Brain pericyte (primary cell): ENCODE results near the gene RASGRF1.

Experiments
- DNase-seq: peaks from one replicate; pipeline ENCODE4 v3.0.0-alpha.2; 2012; ENCODE audit warnings: low read depth, low spot score

Gene RASGRF1

GRCh38 chr15:79067969-79068368, 22.6 kb downstream of the RASGRF1 start:
- no peak for DNase-seq

DNA sequence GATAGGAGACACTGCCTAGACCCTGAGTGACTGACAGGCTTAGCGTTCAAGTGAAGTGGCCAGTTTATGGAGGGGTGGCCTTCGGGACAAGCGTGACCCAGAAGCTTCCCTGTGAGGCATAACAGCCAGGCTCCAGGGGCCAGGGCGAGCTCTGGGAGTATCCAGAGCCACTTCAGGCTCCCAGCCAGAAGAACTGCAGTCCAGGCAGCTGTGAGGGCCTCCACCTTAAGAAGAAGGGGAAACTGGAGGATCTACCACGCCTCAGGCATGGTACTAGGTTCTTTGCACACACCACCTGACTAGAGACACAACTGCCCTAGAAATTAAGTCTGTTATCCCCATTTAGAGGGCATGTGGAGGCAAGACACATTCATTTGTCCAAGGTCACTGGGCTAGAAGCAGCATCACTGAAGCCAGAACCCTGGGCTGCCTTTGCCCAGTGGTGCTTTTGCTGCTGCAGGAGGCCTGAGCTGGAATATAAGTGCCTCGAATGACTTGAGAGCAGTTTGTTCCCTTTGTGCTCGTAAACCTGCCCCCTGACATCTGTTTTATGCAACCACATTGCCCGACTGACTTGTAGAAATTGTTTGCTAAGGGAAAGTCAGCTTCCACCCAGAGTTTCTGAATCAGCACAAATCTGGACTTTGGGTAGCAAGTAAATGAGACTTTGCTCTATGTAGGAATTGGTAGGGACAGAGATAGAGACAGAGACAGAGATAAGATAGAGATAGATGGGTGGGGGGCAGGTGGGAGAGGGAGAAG, 23.3 kb downstream of the RASGRF1 start:
- no peak for DNase-seq

- DNase-seq, result no peak
These were observed 24.0 kb downstream of the RASGRF1 start for GRCh38 chr15:79066391-79067071.

DNA sequence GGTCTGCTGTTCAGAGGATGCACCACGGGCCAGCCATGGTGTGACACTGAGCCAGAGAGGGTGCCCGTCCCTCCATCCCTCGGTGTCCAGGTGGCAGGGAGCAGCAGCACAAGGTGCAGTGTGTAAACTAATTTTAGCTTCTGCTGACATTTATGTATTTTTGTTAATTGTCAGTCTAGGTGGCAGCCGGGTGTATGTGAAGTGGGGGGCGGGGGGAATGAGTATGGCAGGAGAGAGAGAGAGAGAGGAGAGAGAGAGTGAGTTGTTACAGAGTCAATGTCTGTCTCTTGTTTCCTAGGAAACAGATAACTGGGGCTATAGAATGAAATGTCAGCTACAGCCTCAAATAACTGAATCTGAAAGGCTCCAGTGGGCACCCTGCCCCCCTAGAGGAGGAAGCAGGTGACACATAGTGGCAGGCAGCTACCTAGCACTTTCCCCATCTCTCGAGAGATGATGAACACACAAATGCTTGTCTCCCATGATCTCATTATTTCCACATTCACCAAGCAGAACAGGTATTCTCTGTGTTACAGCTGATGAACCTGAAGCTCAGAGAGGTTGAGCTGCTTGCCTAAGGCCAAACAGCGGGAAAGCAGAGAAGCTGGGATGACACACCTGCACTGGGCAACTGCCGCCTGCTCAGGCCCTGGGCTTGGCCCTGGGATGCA, 24.7 kb downstream of the RASGRF1 start:
- no peak for DNase-seq

- DNase-seq, result no peak
These were observed 25.2 kb downstream of the RASGRF1 start for GRCh38 chr15:79065361-79065705.

GRCh38 chr15:79064496-79064895, 26.1 kb downstream of the RASGRF1 start:
- DNase-seq, result no peak

DNA sequence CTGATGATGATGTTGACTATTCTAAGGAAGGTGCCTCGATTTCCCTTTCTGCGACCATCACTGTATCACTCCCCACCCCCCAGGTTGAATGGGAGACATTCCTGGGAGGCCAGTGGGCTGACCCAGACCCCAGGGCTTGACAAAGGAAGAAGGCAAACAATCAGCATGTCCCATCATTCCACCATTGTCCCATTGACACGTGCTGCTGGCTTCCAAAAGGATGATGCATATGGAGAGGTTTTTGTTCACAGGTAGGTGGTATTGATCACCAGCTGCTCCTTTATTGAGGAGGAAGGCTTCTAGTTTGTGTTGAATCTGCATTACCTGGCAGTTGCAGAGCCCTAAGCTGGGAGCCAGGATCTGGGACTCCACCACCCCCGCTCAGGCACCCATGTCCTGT, 30.4 kb downstream of the RASGRF1 start:
- DNase-seq, result no peak

- no peak for DNase-seq
These were observed 31.5 kb downstream of the RASGRF1 start for GRCh38 chr15:79059081-79059572.

DNA sequence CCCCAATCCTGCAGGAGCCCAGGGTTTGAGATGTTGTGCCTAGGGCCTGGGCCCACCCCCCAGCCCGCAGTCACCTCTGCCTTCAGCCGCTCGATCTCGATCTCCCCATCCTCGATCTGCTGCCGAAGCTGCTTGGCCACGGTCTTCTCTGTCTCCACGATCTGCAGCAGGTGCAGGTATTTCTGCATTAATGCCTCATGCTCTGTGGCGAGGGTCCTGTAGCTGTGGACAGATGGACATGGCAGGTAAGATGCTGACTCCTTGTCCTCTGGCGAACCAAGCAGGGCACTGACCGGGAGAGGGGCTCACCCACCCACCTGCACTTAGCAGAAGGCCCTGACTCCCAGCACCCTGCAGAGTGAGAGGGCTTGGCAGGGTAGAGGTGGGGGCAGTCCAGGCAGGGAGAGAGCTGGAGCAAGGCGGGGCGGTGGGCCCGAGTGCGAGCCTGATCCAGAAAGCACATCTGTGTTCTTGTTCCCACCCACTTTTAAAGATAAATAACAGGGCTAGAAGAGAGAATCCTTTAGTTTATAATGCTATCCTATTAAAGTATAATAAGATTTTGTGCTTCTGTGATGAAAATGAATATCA, 32.2 kb downstream of the RASGRF1 start:
- no peak for DNase-seq

DNA sequence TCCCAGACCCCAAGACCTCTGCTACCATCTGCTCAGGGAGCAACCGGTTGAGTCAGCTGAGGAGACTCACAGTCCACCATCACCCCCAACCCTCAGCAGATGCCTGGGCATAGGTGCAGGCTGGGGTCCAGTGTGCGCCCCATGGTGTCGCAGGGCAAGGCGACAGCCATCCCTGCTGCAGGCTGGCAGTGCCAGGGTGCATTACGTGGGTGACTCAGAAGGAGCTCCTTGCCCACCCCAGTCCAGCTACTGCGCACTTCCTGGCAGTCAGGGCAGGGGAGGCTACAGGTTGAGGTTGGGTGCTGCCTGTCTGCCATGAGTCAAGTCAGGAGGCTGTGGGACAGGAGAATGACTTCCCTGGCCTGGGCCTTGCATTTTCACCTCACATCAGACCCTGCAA, 33.5 kb downstream of the RASGRF1 start:
- no peak for DNase-seq

DNA sequence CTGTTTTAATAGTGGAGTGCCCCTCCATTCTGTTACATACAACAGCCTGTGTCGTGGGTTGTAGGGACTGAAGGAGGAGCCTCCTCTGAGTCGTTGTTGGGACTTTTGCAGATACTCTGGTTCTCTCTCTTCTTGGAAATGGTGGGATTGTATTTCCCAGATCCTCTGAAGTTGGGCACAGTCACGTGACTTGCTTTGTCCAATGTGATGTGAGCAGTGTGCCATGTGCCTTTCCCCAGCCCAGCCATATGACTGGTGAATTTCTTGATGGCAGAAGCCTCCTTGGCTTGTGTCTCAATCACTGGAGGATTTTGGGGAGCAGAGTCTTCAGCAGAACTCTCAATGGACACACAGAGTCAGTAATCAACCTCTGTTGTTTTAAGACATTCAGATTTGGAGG, 36.2 kb downstream of the RASGRF1 start:
- DNase-seq, result no peak

DNA sequence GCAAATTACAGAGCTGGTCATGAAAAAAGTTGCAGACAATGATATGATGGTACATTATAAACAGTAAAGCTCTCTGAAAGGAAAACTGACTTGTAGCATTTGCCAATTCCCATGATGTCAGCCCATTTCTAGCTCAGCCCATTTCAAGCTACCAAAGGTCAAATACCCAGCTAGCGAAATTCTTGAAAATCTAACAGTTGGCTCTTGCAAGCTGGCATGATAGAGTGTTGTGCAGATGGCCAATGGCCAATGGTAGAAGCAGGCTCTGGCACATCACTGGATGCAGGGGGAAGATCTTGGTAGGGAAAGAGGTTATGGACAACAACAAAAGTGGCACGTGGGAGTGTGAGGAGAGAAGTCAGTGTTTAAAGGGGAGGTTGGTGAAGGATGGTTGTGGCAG, 36.7 kb downstream of the RASGRF1 start:
- no peak for DNase-seq

DNA sequence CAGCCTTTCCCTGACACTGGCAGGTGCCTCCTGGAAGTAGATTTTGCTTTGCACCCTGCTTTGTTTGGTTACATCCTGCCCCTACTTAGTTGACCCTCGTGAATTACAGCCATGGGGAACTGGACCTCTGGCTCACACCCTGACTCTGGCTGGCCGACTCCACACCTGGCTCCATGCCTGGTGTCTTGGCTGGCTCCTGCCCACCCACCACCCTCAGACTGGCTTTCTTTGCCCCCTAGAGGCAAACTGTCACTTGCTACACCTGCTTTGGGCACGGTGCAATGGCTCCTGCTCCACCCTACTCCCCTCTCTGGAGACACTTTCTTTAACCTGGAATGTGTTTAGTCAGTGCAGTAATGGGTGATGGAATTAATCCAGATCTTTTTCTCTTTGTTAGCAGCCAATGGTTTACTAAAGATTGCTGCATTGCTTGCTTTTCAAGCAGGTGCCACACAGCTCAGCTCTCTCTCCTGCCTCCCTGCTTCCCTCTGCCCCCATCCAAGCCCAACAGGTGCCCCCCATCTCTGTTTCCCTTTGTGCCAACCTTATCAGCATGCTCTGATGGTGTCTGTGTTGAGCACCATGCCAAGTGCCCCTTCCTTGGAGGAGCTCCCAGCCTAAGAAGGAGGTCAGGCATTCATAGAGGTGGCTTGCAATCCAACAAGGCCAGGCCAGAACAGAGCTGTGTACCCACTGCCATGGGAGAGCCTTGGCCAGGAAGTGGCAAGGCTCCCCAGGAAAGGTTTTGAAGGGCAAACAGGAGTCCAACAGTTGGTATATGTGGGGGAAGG, 38.4 kb downstream of the RASGRF1 start:
- no peak for DNase-seq

DNA sequence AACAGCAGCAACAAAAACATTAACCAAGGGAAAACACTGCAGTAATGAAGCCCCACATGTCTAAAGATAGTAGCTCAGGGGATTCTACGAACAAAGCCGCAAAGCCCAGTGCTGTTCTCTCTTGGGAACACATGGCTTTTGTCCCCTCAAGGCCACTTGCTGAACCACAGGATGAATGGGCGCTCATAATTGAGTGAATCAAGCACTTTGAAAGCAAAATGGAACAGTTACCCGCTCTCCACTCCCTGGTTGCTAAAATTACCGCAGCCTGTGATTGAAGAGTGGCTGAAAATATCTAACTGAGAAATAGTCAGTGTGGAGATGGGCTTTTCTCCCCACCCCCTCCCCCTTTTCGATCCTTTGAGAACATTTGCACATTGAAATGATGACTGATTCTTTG, 39.6 kb downstream of the RASGRF1 start:
- no peak for DNase-seq

DNA sequence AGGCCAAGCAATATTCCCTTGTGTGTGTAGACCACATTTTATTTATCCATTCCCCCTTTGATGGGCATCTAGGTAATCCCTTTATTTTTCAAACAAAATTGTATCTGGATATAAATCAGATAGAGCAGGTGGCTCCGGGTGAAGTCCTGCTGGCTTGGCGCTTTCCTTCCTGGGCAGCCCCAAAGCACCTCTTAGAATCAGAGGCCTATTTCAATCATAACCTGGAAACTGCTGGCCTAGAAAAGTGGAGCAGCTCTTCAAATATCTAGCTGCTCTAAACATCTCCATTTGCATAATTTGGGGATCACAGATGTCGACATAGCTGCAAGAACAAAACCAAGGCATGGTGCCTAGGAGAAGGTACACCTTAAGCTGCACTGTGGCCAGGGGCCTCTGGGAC, 40.2 kb downstream of the RASGRF1 start:
- no peak for DNase-seq

- no peak for DNase-seq
These were observed 41.2 kb downstream of the RASGRF1 start for GRCh38 chr15:79049416-79049815.

GRCh38 chr15:79047676-79048439, 42.7 kb downstream of the RASGRF1 start:
- DNase-seq, result no peak

DNA sequence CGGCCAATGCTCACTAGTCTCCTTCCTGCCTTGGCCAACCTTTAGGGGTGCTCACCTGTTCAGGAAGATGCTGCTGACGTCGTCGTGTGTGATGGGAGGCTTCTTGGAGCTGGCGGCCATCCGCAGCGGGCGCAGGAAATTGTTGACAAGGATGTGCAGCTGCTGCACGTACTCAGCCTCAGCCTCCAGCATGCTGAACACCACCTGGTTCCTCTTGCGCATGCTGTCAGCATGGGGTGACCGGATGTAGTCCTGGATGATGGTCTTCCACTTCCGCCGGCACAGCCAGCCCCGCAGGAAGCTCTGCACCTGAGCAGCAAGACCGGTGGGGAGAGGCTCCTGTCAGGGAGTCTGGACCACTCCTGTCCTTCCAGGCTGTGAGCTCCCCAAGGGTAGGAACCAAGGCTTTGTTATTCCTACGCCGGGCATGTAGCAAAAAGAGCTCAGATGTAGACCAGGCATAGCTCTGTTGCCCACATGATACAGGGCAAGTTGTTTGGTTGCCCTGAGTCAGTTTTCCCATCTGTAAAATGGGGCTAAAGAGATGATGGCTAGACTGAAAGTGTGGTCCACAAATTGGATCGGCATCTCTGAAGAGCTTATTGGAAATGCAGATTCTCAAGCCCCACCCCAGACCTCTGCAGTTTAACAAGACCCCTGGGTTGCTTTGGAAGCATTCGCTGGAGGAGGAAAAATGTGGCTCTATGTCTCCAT, 43.7 kb downstream of the RASGRF1 start:
- no peak for DNase-seq

DNA sequence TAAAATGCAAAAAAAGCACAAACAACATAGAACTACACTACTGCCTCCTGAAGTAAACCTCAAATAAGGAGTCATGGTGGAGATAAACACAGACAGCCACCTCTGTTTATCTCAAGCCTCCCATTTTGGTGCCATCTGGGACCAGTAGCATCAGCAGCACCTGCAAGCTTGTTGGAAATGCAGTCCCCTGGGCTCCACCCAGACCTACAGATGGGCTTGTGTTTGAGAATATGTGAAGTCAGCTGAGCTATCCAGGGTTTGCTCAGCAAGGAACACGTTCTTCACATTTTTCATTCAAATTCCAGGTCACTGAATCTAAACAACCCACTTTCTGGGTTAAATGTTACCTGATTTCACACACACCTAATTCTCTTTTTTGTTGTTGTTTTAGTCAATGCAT, 45.5 kb downstream of the RASGRF1 start:
- DNase-seq, result no peak
